ENCODE results near the gene SMYD3.

DNA sequence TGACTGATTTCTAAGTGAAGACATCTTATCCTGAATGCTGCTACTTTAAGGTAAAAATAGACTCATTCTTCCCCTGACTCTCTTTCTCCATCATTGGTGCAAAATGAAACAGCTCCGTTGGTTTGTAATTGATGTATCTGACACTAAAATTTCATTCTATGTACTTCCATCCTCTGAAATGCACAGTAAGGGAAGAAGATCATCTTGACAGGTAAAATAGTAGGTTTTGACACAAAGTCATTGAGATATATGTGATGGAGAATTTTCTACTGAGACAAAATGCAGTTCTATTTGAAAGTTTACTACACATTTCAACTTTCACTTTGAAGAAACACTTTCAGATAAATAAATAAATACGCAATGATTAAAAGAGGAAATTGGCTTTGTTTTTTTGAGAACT, 348.9 kb downstream of the SMYD3 start:
- TF ChIP-seq, protein P1, sequence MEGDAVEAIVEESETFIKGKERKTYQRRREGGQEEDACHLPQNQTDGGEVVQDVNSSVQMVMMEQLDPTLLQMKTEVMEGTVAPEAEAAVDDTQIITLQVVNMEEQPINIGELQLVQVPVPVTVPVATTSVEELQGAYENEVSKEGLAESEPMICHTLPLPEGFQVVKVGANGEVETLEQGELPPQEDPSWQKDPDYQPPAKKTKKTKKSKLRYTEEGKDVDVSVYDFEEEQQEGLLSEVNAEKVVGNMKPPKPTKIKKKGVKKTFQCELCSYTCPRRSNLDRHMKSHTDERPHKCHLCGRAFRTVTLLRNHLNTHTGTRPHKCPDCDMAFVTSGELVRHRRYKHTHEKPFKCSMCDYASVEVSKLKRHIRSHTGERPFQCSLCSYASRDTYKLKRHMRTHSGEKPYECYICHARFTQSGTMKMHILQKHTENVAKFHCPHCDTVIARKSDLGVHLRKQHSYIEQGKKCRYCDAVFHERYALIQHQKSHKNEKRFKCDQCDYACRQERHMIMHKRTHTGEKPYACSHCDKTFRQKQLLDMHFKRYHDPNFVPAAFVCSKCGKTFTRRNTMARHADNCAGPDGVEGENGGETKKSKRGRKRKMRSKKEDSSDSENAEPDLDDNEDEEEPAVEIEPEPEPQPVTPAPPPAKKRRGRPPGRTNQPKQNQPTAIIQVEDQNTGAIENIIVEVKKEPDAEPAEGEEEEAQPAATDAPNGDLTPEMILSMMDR (IDR thresholded peaks at IDR 0.05): no peak
- TF ChIP-seq POLR2AphosphoS5 (IDR thresholded peaks at IDR 0.05; ENCODE audit: insufficient read depth in 1 of 2, low read depth in 1 of 2): no peak
